Stimulated activated CD8-positive, alpha-beta memory T cell treated with anti-CD3 and anti-CD28 coated beads, Interleukin-7, amount 100 ng/mL, for 24 hours (primary cell): ENCODE measurements around the gene MRPS17.

Experiments used
- DNase-seq: peaks from one replicate; pipeline ENCODE4 v3.0.0-alpha.2; 2020; ENCODE audit warnings: low read depth

The MRPS17 gene

DNA sequence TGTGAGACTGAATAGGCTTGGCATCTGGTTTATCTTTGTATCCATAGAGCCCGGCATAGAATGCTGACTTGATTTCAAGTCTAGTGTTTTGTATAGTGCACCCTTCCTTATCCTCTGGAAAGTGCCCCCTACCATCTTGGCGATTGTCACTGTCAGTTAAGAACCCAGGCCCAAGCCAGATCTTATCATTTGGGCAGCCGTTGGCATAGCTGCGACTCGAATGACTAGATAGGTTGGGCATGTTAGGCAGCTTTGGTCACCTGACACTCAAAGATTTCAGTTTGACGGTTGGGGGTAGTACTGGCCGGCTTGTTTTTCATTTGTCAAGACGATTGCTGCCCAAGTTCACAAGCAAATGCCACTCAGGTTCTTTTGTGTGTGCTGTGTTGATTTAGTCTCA lies 19.3 kb downstream of the MRPS17 start:
- DNase-seq, result no peak

DNA sequence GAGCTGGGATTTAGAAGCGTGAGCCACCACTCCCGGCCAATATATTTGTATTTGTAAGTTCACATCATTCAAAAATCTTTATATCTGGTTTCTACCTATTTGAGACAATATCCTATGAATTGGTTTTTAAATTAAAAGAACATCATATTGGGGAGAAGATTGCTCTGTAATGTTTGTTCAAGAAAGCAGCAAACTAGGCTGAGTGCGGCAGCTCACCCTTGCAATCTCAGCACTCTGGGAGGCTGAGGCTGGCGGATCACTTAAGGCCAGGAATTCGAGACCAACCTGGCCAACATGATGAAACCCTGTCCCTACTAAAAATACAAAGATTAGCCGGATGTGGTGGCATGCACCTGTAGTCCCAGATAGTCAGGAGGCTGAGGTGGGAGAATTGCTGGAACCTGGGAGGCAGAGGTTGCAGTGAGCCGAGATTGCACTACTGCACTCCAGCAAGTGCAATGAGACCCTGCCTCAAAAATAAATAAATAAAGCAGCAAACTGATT lies 22.1 kb downstream of the MRPS17 start:
- DNase-seq, result no peak

DNA sequence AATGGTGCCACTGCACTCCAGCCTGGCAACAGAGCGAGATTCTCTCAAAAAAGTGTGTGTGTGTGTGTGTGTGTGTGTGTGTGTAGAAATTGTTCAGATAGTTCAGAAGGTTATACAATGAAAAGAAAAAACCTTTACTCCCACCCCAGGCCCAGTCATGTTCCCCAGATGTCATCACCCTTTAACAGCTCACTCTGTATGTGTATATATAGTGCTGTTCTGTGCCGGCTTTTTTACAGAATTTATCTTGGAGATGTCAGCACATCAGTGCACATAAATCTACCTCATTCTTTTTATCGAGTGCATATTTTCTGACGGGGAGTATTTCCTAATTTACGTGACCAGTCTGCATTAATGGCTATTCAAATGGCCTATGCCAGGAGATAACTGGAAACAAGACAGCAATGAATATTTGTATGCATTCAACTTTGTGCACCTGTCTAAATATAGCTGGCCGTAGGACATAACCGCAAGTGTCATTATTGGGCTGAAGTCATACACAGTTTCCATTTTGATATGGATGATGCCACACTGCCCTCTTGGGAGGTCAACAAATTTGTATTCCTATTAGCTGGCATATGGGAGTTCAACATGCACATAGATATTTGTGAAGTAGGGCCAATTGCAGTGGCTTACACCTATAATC lies 24.4 kb downstream of the MRPS17 start:
- DNase-seq, result no peak

DNA sequence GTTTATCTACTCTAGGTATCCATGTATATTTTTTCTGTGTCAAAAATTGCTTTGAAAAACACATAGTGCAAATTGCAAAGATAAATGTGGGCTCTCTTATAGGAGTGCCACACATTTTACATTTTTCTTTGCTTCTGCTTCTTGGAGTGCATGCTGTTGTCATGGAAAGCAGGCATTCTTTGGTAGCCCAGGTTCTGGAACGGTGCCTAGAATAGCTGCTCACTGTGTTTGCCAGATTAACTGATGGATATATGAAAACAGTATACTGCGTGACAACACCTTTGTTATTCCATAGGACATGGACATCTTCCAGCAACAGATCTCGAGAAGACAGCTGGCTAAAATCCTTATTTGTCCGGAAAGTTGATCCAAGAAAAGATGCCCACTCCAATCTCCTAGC lies 26.2 kb downstream of the MRPS17 start:
- no peak for DNase-seq

DNA sequence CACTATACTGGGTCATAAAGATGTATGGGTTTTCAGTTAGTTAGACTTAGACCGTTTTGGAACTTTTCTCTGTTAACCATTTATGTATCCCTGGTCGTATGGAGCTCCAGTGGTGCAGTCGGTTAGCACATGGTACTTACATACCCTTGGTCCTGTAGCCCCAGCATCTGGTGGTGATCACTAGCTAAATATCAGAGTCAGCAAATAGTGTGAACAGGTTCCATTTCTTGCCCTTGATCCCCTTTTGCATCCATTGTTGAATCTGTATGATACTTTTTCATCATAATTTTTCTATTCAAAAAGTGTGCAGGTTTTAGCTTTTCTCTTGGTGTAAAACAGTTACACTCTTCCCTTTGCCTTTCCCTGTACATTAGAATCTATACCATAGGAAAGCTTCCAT lies 28.6 kb downstream of the MRPS17 start:
- no peak for DNase-seq

DNA sequence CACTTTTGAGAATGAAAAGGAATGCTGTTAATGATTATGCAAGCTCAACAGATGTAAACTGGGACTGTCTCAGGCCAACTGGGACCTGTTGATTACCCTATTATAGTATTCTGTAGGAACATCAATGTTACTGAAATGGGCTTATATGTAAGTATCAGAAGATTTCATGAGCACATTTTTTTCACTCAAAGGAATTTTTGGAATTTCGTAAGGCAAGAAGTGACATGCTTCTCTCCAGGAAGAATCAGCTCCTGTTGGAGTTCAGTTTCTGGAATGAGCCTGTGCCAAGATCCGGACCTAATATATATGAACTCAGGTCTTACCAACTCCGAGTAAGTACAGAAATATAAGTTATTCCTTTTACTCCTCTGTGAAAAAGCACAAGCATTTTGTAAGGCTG lies 31.9 kb downstream of the MRPS17 start:
- DNase-seq, result no peak

DNA sequence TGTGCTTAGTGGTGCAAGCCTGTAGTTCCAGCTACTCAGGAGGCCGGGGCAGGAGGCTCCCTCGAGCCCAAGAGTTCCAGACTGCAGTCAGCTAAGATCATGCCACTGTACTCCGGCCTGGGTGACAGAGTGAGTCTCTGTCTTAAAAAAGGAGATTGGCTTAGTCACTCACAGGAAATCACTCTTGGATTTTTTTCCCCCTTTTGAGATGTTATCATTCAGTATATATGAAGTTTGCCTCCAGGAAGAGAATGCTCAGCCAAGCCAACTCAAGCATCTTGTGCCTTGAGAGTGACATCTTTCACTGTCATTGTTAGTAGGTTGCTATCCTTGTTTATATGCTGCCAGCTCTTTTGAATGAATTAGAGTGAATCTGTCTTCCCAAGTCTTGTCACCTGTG lies 40.7 kb downstream of the MRPS17 start:
- no peak for DNase-seq

DNA sequence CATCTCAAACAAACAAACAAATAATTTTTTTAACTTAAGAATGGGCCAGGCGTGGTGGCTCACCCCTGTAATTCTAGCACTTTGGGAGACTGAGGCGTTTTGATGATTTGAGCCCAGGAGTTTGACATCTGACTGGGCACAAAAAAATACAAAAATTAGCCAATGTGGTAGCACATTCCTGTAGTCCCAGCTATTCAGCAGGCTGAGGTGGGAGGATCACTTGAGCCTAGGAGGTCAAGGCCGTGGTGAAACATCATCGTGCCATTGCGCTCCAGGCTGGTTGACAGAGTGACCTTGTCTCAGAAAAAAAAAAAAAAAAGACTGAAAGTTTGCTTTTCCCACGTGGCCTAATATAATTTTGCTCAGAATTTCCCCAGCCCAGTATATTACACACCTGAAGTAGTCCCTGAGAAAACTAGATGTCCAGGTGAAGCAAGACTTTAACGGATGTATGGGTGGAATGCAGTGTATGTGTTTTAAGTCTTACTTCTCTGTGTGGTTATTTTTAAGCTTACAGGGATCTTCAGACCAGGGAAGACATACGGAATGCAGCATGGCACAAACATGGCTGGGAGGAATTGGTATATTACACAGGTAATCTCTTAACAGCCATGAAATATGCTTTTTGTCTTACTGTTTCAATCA lies 45.3 kb downstream of the MRPS17 start:
- no peak for DNase-seq

DNA sequence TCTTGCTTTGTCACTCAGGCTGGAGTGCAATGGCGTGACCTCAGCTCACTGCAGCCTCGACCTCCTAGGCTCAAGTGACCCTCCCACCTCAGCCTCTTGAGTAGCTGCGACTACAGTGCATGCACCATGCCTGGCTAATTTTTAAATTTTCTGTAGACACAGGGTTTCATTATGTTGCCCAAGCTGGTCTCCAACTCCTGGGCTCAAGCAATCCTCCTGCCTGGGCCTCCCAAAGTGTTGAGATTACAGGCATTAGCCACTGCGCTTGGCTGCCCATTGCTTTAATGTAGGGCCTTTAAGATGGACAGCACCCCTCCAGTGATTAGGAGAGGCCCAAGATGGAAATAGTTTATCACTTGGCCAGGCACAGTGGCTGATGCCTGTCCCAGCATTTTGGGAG lies 52.1 kb downstream of the MRPS17 start:
- DNase-seq, result no peak
